G401 (cell line): ENCODE results near the gene DDX27. TPM values are rescaled to one million over a fixed set of nuclear protein-coding genes. Genes with fewer than 3 reads are reported as not detected.

Experiments
- DNase-seq: peaks from one replicate; pipeline ENCODE4 v3.0.0-alpha.2; 2015; ENCODE audit warnings: low spot score
- in situ Hi-C: cut with HindIII; loops from 2 replicates; pipeline ENCODE4 v1.10.0; 2016; ENCODE audit warnings: low sequenced_read_pairs, mixed read lengths
- total RNA-seq: library from RNA; depleted of rRNA; stranded (reverse); fragments of >200 nt; shearing (Covaris generic); gene quantifications from 2 replicates; pipeline ENCODE4 v1.2.3, GENCODE V29; 2014

Gene DDX27
- total RNA-seq, 1 experiment from 2014 or later, result 57.7 TPM

DNA sequence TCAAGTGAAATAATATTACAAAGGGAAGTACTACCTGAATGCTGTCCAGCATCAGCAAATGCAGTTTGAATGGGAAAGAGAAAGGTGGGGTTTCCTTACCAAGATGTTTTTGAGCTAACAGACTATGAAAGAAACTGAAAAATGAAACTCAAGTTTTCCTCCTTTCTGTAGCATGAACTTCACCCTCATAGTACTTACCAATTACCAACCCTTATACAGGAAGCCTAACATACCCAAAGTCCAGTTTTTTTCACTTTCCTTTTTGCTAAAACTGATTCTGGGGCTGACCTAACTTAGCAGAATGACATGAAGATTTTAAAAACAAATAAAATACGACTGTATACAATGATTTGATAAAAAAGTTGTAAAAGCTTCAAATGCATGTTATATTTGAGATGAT is 53.4 kb downstream of the DDX27 start:
- in situ Hi-C loops, result no loop called here
- DNase-seq, result no peak

- in situ Hi-C loops, result no loop called here
- no peak for DNase-seq
Measured at GRCh38 chr20:49273696-49274277, 54.6 kb downstream of the DDX27 start.

DNA sequence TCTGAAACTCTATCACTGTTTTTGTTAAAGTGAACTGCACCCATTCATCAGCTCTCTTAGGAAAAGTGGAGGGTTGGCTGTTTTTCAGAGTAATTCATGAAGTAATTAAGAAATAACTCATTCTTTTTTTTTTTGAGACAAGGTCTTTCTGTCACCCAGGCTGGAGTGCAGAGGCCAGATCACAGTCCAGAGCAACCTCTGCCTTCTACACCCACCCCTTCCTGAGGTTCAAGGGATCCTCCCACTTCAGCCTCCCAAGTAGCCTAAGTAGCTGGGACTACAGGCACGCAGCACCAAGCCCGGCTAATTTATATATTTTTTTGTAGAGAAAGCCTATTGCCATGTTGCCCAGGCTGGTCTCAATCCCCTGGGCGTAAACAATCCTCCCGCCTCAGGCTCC is 56.0 kb downstream of the DDX27 start:
- in situ Hi-C loops, result no loop called here
- no peak for DNase-seq

- in situ Hi-C loops, result no loop called here
- DNase-seq, result no peak
Measured at GRCh38 chr20:49275636-49276035, 56.4 kb downstream of the DDX27 start.

- DNase-seq, result no peak
- in situ Hi-C loops, result no loop called here
Measured at GRCh38 chr20:49276161-49276960, 57.1 kb downstream of the DDX27 start.

DNA sequence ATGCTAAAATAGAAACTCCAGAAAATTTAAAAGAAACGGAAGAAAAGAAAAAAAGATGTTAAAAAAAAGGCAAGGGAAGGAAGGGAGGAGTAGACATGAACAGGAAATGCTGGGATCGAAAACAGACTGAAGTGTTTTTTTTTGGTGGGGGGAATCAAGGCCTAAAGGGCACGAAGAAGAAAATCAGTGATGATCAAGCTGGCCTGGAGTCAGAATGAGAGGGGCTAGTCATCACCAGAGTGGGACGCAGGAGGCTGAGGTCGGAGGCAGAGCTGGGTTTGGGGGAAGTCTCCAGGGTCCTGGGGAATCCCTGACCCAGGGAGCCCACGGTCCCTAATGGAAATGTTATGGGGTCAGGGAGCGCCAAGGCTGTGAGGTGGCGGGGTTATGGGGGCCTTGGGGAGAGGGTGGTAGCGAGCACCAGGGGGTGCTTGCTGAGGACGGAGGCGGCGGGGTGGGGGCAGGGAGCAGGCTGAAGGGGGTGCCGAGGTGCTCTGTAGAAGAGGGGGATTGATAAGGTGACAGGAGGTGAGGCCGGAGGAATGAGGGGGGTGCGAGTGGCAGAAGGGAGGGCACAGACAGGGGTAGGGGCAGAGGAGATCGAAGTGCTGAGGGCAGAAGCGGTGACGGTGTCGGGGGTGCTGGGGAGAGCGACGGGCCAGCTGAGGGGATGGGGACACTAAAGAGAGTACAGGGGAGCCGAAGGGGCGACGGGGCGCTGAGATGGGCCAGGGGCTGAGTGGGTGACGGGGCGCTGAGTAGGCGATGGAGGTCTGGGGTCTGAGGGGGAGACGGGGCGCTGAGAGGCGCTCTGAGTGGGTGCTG is 58.0 kb downstream of the DDX27 start:
- DNase-seq, result no peak
- in situ Hi-C loops, result no loop called here

DNA sequence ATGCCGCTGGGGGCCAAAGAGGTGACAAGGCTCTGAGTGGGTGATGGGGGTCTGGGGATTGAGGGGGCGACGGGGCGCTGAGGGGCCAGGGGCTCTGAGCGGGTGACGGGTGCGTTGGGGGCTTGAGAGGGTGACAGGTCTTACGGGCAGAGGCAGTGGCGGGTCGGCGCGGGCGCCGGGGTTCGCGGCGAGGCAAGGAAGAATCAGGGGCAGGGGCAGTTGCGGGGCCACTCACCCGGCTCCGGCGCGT is 58.5 kb downstream of the DDX27 start:
- no peak for DNase-seq
- in situ Hi-C loops, result no loop called here

DNA sequence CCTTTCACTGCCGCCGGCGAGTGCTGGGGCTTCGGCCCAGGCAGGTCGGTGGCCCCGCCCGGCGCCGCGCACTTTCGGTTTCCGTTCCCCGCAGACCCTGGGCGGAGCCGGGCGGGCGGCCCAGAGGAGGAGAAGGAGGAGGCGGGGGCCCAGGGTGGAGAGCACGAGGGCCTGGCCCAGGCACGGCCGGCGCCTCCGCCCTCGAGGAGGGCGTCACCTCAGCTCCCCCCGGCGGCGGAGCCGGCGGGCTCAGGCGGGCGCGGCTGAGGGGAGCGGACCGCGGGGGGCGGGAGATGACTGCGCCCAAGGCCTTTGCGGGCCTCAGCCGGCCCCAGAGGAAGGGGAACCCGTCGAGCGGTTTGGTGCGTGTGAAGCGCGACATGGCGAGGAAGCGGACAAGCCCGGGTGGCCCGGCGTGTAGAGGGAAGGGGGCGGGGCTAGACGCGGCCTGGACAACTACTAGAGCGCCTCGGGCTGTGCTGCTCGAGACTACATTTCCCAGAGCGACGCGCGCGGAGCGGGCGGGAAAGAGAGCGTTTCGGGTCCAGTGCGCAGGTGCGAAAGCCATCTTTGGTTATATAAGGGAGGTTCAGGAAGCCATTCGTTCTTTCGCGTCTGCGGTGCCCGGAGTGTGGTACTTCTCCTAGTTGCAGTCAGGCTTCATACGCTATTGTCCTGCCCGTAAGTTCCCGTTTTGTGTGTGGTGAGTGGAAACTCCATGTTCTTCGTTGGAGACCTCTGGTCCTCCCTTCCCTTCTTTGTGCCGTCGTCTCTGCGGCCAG is 59.0 kb downstream of the DDX27 start, which contains the start of gene ZNFX1:
TSS of gene ZNFX1 (minus strand) at position 22 of the 782 bp plus-strand sequence. CDS start 2,218 bp downstream, outside the sequence.
- DNase-seq, result peak; percentile 98
- in situ Hi-C loops, result no loop called here

DNA sequence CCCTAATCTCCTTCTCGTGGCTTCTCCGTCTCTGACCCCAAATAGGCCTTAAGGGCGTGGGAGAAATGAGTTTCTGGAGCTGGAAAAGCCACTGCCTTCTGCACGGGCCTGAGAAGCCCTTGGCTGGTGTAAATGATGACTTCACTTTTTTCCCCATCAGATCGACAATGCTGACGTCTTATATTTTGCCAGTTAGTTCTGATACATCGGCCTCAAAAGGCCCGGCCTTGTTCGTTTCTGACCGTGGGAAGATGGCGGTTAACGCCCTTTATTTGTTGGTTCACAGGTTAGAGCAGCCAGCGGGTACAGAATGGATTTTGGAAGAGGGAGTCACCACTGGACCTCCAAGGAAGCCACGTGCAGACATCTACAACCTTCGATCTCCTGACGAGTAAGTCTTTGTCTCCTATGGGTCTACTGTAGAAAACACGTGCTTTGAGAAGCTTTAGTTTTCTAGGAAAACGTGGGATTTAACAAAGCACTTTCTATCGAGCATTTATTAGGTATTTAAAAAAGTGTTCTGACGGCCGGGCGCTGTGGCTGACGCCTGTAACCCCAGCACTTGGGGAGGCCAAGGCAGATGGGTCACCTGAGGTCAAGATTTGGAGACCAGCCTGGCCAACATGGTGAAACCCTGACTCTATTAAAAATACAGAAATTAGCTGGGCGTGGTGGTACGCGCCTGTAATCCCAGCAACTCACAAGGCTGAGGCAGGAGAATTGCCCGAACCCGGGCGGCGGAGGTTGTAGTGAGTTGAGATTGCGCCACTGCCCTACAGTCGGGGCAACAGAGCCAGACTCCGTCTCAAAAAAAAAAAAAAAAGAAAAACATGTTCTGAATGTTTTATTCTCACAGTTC is 59.8 kb downstream of the DDX27 start:
- in situ Hi-C loops, result no loop called here

GRCh38 chr20:49279677-49280462 is 60.7 kb downstream of the DDX27 start:
- DNase-seq, result no peak
- in situ Hi-C loops, result no loop called here

More for the DNA sequence above, 59.8 kb downstream of the DDX27 start:
- no peak for DNase-seq

DNA sequence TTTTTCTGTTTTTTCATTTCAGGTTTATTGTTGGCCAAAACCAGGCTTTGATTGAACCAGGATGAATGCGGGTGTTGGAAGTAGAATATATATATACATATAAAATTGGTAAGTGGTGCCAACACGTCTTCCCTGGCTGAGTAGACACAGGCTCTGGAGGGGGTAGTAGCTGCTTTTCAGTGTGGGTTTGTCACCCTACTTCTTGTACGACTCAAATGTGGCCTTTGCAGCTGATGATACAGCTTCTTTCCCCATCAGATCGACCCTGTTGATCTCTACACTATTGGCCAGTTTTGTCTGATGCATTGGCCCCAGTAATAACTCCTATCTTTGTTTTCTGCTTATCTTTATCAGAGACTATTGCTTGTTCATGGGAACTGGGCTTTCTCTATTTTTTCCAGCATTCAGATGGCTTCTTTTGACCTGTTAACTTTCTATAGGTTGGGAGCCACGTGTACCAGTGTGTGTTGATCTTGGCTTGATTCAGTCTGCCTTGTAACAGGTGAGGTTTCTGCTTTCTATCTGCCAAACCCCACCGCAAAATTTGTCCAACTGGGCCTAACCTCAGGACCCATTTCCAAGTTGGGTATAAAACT is 61.3 kb downstream of the DDX27 start:
- no peak for DNase-seq
- in situ Hi-C loops, result no loop called here

- DNase-seq, result no peak
- in situ Hi-C loops, result no loop called here
Measured at GRCh38 chr20:49281059-49281912, 62.1 kb downstream of the DDX27 start.

DNA sequence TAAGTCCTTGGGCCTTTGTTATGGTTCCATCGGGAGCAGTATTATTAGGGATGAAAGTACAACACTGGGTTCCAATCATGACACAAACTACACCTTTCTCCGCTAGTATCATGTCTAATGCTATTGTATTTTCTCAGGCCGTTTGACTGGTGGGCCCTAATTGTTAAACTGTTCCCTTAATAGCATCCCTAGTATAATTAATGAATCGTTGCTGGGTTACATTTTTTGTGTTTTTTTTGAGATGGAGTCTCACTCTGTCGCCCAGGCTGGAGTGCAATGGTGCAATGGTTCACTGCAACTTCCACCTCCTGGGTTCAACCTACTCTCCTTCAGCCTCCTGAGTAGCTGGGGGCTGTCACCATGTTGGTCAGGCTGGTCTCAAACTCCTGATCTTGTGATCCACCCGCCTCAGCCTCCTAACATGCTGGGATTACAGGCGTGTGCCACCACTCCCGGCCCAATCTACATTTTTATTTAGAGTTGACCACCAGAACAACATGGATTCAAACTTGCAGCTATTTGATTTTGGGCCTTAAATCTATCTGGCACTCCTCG is 62.8 kb downstream of the DDX27 start:
- in situ Hi-C loops, result no loop called here
- no peak for DNase-seq

DNA sequence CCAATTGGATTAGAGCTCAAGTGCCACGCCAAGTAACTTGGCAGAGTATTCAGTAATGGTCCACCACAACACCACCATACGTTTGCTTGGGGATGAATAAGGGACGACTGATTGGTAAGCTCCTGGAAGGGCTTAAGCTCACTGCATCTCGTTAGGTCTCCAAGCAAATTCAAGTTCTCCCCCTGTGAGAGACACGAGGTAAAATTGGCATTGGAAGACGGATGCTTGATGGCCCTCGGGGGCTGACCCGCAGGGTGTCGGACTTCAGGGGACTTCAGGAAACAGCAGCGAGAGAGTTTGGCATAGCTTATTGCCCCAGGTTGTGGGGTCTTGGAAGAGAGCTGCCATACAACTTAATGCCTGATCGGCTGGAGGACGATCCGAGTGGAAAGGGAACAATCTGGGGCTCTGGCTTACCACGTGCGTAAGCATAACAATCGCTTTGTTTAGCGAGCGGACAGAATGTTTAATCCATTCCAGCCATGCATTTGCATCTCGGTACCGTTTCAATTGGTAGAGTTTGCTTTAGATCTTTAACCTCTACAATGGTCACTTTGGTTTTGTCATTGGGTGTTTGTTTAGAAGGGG is 63.5 kb downstream of the DDX27 start:
- no peak for DNase-seq
- in situ Hi-C loops, result no loop called here

DNA sequence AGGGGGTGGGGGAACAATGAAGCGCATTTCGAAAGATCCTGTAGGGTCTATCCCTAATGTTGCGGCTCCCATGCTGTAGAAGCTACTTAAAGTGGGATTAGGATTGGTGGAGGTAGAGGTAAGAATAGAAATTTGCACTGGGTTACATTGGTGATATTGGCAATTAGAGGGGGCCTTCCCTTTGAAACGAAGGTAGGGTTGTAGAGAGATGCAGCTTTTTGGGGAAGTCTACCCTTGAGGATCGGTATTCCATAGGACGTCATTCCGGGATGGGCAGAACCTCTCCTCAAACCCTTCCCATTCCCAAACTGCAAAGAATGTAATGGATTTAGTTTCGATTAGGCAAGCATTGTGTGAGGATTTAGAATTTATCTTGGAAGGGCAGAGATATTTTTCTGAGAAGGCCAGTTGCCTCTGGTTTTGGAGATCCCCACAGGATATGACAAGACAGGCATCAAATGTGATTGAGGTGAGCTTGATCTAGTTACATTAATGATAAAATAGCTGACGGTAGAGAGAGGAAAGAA is 64.0 kb downstream of the DDX27 start:
- no peak for DNase-seq
- in situ Hi-C loops, result no loop called here
